GM19328 (cell line): ENCODE results near the gene CHKA.

Experiments
- ATAC-seq: cut with Tn5 transposase; IDR thresholded peaks from one replicate; pipeline ENCODE4 v1.9.1; 2021; ENCODE audit warnings: mild to moderate bottlenecking, moderate library complexity; ENCODE audit not compliant: unreplicated experiment

CHKA gene

GRCh38 chr11:68143310-68143689 lies 22.1 kb upstream of the CHKA start:
- ATAC-seq: no peak

DNA sequence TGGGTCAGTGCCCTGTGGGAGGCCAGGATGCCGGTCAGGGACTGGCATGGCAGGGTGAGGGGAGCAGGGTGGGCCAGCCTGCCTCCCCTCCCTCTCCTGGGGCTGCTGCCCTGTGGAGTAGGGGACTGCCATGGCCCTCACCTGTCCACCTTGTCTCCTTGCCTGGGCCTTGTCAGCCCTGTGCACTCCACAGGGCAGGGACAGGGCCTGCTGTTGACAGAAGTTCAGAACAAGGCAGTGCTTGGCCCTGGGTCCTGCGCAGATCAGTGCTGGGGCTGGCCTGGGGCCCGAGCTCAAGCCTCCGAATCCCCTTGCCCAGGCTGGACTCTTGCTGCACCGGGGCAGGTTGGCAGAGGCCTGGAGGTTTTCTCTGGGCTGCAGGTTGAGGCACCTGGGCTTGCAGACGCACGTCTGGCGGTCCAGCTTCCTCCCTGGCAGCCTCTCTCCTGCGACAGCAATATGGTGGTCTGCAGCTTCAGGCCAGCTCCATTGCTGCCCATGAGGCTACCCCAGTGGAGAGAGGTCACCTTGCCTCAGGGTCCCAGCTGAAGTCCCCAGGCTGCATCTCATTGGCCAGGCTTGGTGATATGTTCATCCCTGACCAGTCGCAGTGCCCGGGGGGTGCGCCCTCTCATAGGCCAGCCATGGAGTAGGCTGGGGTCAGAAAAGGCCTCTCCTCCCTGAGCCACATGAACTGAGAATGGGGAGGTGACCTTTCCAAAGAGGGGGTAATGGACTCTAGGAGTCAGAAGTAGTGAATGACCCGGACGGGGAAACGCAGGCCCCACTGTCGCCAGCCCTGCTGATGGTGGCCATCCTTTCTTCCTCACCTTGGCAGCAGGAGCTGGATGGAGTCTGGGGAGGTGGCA lies 21.5 kb upstream of the CHKA start:
- no peak for ATAC-seq

- ATAC-seq: no peak
Measured at GRCh38 chr11:68142028-68142412, 20.8 kb upstream of the CHKA start.

GRCh38 chr11:68141246-68142027 lies 20.2 kb upstream of the CHKA start:
- ATAC-seq: no peak

GRCh38 chr11:68140496-68141245 lies 19.5 kb upstream of the CHKA start:
- no peak for ATAC-seq

- no peak for ATAC-seq
Measured at GRCh38 chr11:68138237-68138636, 17.0 kb upstream of the CHKA start.

DNA sequence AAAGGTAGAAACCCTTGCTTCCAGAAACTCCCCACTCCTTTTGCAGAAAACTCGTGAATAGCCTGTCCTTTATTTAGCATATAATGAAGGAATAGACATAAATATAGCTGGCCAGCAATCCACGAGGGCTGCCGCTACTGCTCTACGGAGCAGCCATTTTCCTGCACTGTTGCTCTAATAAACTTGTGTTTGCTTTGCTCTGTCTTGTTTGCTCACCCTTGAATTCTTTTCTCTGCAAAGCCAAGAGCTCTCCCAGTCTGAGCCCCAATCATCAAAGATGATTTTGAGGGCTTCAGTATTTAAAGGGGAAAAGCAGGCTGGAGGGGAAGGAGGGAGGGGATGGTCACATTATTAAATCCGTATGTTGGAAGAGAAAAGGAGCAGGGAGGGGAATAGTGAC lies 16.6 kb upstream of the CHKA start:
- ATAC-seq: no peak

DNA sequence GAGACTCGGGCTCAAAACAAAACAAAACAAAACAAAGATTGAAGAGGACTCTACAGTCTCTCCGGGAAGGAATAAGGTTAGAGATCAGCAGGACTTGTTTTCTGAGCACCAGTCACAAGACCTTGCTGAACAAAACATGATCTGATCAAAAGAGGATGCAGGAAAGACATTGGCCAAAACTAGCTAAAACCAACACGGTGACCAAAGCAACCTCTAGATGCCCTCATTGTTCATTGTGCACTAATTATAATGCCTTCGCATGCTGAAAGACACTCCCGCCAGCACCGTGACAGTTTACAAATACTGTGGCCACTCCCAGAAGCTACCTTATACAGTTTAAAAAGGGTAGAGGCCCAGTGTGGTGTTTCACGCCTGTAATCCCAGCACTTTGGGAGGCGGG lies 15.7 kb upstream of the CHKA start:
- no peak for ATAC-seq

GRCh38 chr11:68135161-68135560 lies 14.0 kb upstream of the CHKA start:
- ATAC-seq: no peak

GRCh38 chr11:68133761-68134160 lies 12.6 kb upstream of the CHKA start:
- ATAC-seq: no peak

DNA sequence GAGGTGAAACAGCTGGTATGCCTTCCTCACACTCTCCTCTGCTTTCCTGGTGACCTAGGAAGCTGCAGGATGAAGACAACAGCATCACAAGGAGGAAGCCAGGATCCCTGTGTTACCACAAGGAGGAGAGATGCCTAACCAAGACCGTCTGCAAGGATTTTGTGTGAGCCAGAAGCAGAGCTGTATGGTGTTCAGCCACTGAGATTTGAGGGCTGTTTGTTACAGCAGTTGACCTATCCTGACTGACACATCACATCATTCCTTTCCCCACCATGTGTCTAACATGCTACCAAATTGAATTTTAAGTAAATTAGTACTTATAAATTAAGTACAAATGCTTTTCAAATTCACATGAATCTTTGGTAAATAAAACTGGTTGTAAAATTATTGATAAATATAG lies 8.9 kb upstream of the CHKA start:
- no peak for ATAC-seq

DNA sequence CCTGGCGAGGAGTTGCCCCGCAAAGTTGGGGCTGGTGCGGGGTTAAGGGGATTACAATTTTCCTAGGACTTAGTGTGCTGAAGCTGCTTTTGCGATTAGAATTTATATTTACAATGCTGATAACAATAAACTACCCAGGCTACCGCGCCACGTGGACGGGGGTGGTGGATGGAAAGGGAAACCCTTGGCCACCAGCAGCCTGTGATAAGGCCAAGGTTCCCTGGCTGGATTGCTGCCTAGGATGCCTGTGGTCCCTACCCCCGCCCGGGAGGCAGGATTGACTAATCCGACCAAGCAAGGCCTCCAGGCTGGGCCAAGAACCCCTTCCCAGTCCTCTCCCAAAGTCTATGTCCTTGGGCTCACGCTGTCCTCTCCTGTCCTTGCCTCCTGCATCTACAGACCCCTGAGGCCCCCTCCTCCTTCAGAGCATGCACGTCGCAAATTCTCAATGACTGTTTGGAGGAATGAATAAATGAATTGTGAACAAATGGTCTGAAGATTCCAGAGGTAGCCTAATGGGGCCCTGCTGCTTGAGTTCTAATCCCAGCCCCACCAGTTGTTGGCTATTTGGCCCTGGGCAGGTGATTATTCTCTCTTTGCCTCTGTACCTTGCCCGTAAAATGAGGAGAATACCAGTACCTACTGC lies 7.6 kb upstream of the CHKA start:
- no peak for ATAC-seq

DNA sequence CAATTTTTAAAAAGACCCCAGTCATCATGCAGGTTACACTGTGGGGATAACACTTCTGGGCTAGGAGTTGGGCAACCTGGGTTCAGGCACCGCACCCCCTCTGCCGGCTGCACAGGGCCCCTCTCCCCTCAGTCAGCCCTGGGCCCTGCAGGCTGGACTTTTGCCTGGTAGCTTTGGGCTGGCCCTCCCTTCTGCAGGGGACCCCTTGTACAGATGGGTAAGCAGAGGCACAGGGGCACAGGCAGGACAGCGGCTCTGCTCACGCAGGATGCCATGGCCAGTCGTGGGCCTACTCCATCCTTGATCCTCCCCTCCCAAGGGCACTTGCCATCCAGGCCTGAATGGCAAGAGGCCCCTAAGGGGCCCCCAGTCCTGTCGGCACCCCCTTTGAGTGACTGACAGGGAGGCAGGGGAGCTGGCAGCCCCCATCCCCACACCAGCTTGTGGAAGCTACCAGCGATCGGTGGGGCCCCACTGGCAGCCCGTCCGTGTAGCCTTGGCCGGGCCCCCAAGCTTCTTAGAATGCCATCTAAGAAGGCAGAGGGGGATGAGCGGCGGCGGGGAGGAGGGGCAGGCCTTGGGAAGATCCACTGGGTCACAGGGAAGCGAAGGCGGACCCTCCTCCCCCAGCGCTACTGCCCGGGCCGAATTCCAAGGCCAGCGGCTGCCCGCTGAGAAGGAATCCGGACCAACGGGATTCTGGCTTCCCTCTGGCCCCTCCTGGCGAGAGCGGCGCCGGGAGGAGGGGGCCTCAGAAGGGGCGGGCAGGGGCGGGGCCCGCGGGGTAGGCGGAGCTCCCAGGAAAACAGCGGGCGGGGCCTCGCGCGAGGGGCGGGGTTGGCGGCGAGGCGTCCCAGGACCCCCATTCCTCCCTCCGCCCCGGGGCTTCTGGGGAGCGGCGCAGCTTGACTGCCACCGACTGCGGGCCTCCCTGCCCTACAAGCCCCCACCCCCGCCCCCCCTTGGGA lies 6.8 kb upstream of the CHKA start:
- ATAC-seq: no peak

GRCh38 chr11:68125164-68125563 lies 4.0 kb upstream of the CHKA start:
- ATAC-seq: no peak

GRCh38 chr11:68122936-68123539 lies 1.9 kb upstream of the CHKA start:
- ATAC-seq: no peak

GRCh38 chr11:68120273-68121066 lies 718 bp downstream of the CHKA start:
- peak; percentile 20 for ATAC-seq

GRCh38 chr11:68118706-68119448 lies 2.3 kb downstream of the CHKA start:
- no peak for ATAC-seq

GRCh38 chr11:68117853-68118470 lies 3.2 kb downstream of the CHKA start:
- no peak for ATAC-seq
